ENCODE results near the gene CAPRIN2.

DNA sequence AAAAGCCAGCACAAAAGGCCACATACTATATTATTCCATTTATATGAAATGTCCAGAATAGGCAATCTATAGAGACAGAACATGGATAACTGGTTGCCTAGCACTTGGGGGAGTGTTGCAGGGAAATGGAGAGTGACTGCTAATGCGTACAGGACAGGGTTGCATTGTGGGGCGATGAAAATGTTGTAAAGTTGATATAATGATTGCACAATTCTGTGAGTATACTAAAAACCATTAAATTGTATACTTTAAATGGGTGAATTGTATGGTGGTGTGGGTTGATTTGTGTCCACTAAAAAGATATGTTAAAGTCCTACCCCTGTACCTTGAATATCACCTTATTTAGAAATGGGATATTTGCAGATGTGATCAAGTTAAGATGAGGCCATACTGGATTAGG is 7.0 kb upstream of the CAPRIN2 start:
- TF ChIP-seq CTCF (IDR thresholded peaks at IDR 0.05; ENCODE audit: low read depth, low read length) (no peak), POLR2A (IDR thresholded peaks at IDR 0.05; ENCODE audit: extremely low read depth, insufficient read length) (no peak)
- TF ChIP-seq, protein P1, sequence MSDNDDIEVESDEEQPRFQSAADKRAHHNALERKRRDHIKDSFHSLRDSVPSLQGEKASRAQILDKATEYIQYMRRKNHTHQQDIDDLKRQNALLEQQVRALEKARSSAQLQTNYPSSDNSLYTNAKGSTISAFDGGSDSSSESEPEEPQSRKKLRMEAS (IDR thresholded peaks at IDR 0.05; ENCODE audit: low read depth, low read length), result no peak
